SKM-1 treated with dmso at 0.1 percent for 144 hours (cell line): ENCODE results near the gene SSX4B.
"Not testable (repeated sequence)": the region's sequence is repeated elsewhere in the genome, so short reads cannot be mapped to it uniquely, and the experiment has no call there.

Source experiments
- DNase-seq: peaks from one replicate; lab custom pipeline; 2025; ENCODE audit not compliant: unreplicated experiment; lab: John Stamatoyannopoulos, UW

SSX4B gene

GRCh38 chrX:48411860-48412259, at the start of gene SSX4B:
Gene SSX4B (minus strand): TSS chrX:48411960. CDS start chrX:48411372, 588 bp downstream.
- DNase-seq = not testable (repeated sequence)

DNA sequence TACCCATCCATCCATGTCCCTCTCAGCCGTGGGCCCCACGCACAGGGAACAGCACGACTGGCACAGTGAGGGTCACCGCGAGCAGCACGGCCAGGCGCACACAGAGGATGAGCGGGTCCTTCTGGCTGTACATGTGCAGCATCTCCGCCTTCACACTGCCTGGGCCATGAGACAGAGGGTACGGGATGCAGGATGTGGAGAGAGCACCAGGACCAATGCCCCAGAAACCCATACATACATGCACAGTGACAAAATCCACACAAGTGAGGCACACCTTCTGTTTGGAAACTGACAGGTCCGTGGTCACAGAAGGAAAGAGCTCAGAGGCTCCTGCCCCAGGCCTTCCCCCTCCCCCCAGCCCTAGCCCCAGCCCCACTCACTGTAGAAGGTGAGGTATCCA, 48.8 kb upstream of the SSX4B start:
- DNase-seq = no peak

- DNase-seq = no peak
These were observed 48.3 kb upstream of the SSX4B start for GRCh38 chrX:48460031-48460430.

- no peak for DNase-seq
These were observed 47.7 kb upstream of the SSX4B start for GRCh38 chrX:48459483-48459882.

- DNase-seq = no peak
These were observed 47.0 kb upstream of the SSX4B start for GRCh38 chrX:48458711-48459110.

- no peak for DNase-seq
These were observed 45.0 kb upstream of the SSX4B start for GRCh38 chrX:48456628-48457331.

- no peak for DNase-seq
These were observed 39.9 kb upstream of the SSX4B start for GRCh38 chrX:48451708-48452107.

- DNase-seq = no peak
These were observed 38.3 kb upstream of the SSX4B start for GRCh38 chrX:48450076-48450475.

DNA sequence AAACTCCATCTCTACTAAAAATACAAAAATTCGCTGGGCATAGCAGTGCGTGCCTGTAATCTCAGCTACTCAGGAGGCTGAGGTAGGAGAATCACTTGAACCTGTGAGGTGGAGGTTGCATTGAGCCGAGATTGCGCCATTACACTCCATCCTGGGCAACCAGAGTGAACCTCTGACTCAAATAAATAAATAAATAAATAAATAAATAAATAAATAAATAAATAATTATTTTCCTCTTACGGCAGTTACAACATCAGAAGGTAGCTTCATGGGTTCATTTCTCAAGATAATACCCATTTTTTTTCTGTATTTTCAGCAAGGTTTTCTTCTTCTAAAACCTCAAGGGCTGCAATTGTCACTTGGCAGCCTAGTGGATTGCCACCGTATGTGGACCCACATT, 35.4 kb upstream of the SSX4B start:
- not testable (repeated sequence) for DNase-seq

DNA sequence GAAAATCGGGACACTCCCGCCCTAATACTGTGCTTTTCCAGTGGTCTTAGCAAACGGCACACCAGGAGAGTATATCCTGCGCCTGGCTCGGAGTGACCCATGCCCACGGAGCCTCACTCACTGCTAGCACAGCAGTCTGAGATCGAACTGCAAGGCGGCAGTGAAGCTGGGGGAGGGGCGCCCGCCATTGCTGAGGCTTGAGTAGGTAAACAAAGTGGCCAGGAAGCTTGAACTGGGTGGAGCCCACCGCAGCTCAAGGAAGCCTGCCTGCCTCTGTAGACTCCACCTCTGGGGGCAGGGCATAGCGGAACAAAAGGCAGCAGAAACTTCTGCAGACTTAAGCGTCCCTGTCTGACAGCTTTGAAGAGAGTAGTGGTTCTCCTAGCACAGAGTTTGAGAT, 22.0 kb upstream of the SSX4B start:
- DNase-seq = not testable (repeated sequence)

DNA sequence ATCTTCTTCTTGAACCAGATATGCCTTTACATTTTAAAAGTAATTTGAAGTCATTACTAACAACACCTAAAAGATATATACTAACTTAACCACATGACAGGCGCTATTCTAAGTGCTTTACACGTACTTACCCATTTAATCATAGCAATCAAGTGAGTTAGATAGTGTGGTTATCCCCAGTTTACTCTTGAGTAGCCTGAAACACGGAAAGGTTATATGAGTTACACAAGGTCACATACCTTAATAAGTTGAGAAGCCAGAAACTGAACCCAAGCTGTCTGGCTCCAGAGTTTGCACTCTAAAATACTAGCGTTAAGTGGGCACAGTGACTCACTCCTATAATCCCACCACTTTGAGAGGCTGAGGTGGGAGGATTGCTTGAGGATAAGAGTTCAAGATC, 18.4 kb upstream of the SSX4B start:
- not testable (repeated sequence) for DNase-seq

DNA sequence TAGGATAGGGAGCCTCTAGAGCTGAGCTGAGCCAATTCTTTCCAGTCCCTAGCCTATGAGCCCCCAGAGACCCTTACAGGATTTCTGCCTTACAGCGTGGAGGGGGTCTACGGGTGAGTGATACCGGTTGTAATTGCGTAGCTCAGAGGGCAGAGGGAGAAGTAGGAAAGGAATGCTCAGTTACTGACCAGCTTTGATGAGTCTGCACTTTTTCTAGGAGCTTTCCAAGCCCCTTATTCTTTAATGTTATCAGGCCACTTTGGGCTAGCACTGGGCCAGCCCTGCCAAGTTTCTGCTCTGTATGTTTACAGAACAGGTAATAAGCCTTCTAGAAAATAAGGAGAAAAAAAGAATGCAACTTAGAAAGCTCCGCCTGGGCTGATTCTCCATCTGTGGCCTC, 17.8 kb upstream of the SSX4B start:
- not testable (repeated sequence) for DNase-seq

GRCh38 chrX:48427027-48427716, 15.4 kb upstream of the SSX4B start:
- DNase-seq = not testable (repeated sequence)

DNA sequence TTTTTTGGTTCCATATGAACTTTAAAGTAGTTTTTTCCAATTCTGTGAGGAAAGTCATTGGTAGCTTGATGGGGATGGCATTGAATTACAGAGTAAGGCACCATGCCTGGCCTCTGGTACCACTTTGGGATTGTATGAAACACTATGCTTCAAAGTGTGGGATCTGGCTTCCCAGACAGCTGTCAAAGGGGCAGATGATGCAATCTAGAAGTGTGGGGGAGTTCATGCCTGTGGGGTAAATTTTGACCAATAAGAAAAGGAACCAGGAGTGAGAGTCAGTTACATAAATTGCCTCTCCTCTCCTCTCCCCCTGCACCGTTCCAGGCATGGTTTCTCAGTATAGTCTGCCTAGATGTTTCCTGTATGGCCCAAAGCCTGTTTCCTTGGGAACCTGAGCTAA, 13.9 kb downstream of the SSX4B start:
- DNase-seq = not testable (repeated sequence)

- not testable (repeated sequence) for DNase-seq
These were observed 14.8 kb downstream of the SSX4B start for GRCh38 chrX:48396931-48397330.

GRCh38 chrX:48383239-48383638, 28.5 kb downstream of the SSX4B start, which contains the start of gene SSX4:
Gene SSX4 (plus strand): TSS chrX:48383539. CDS start chrX:48384054, 515 bp downstream.
- DNase-seq = not testable (repeated sequence)

- DNase-seq = not testable (repeated sequence)
These were observed 41.4 kb downstream of the SSX4B start for GRCh38 chrX:48370408-48370807.

- not testable (repeated sequence) for DNase-seq
These were observed 43.9 kb downstream of the SSX4B start for GRCh38 chrX:48367717-48368408.

GRCh38 chrX:48359281-48359680, 52.5 kb downstream of the SSX4B start:
- not testable (repeated sequence) for DNase-seq

- DNase-seq = no peak
These were observed 54.1 kb downstream of the SSX4B start for GRCh38 chrX:48357681-48358080.

DNA sequence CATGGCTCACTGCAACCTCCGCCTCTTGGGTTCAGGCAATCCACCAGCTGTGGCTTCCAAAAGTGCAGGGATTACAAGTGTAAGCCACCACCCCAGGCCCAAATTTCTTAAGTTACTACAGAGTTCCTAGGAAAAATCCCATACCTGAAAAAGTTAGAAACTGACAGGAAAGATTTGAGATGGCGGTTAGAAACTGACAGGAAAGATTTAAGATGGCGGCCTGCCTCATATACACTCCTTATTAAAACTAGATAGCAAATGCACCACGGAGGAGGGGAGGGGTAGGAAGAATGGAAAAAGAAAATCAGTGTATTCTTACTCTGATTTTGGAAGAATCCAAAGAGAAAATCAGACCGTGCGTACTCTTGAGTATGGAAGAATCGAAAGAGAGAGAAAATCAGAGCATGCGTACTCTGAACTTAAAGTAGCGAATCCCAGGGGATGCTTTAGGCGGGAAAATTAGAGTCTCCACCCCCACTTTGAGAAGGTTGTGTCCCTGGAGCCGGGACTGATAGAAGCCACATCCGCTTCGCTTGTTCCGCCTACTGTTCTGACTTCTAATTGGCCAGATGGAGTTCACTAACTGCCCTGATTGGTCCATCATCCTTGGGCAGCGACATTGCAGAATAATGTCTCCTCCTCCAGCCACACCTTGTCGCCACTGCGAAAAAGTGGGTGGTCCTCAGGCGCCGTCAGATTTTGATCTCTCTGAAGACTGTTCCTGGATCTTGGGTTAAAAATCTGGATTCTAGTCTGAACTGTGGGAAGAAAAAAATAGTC, 55.3 kb downstream of the SSX4B start, which contains the start of gene SSX3:
Gene SSX3, minus strand, starts transcription at position 389 of the 780 bp plus-strand sequence. CDS start 1,454 bp downstream, outside the sequence.
- not testable (repeated sequence) for DNase-seq
